Measurements from ENCODE around the gene TCP11L1.
"Not testable (repeated sequence)": the region's sequence is repeated elsewhere in the genome, so short reads cannot be mapped to it uniquely, and the experiment has no call there.

Gene TCP11L1

DNA sequence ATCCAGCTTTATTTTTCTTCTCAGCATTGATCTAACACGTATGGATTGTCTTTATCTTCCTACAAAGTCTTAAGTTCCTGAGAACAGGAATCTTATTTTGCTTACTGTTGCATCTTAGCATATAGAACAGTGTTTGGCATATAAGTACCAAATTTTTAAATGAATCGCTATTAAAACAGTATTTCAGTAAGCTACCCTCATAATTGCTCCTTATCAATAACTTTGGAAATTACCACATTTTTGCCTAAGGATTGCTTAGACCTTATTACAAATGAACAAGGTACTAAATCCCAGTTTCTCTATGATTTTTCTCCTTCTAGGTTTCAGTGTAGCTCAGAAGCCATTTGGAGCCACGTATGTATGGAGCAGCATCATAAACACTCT, 14.0 kb upstream of the TCP11L1 start:
- no peak overlapping the region for H3K27ac Mint-ChIP-seq
- H3K4me3 Mint-ChIP-seq, result no peak overlapping the region
- no peaks in the 10 kb centered on the region for H3K9me3 Mint-ChIP-seq
- TF ChIP-seq, protein P1, sequence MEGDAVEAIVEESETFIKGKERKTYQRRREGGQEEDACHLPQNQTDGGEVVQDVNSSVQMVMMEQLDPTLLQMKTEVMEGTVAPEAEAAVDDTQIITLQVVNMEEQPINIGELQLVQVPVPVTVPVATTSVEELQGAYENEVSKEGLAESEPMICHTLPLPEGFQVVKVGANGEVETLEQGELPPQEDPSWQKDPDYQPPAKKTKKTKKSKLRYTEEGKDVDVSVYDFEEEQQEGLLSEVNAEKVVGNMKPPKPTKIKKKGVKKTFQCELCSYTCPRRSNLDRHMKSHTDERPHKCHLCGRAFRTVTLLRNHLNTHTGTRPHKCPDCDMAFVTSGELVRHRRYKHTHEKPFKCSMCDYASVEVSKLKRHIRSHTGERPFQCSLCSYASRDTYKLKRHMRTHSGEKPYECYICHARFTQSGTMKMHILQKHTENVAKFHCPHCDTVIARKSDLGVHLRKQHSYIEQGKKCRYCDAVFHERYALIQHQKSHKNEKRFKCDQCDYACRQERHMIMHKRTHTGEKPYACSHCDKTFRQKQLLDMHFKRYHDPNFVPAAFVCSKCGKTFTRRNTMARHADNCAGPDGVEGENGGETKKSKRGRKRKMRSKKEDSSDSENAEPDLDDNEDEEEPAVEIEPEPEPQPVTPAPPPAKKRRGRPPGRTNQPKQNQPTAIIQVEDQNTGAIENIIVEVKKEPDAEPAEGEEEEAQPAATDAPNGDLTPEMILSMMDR (IDR thresholded peaks at IDR 0.05), result no peak
- no peak for DNase-seq
- peaks cover 4% of the 10 kb centered on the region for H3K36me3 Mint-ChIP-seq (ENCODE audit: low read depth)
- H3K4me1 Mint-ChIP-seq, result peaks cover 6% of the 10 kb centered on the region
- H3K27me3 Mint-ChIP-seq (ENCODE audit: low read depth, poor library complexity), result peaks cover 3% of the 10 kb centered on the region

DNA sequence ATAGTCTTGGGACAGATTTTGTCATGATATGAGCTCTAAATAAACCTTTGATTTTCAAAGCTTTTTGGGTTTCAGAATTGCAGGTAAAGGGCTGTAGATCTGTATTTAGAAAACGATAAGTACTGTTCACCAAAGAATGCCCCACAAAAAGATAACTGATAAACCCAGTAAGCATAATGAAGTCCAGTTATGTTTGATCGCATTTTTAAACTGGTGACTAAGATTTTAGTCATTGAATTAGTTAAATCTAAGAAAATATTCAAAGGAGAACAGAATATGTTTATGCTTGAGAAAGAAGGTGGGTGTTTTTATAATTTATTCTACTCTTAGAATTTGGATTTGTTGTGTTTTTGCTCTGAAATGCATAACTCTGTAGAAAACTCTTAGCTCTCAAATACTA, 12.1 kb upstream of the TCP11L1 start:
- Mint-ChIP-seq H3K27me3 (ENCODE audit: low read depth, poor library complexity) (peaks cover 3% of the 10 kb centered on the region), H3K27ac (no peak overlapping the region), H3K9me3 (no peaks in the 10 kb centered on the region), H3K4me1 (peaks cover 6% of the 10 kb centered on the region), H3K4me3 (no peak overlapping the region), H3K36me3 (ENCODE audit: low read depth) (peaks cover 18% of the 10 kb centered on the region)
- no peak for DNase-seq
- TF ChIP-seq, protein P1 (IDR thresholded peaks at IDR 0.05), result no peak

DNA sequence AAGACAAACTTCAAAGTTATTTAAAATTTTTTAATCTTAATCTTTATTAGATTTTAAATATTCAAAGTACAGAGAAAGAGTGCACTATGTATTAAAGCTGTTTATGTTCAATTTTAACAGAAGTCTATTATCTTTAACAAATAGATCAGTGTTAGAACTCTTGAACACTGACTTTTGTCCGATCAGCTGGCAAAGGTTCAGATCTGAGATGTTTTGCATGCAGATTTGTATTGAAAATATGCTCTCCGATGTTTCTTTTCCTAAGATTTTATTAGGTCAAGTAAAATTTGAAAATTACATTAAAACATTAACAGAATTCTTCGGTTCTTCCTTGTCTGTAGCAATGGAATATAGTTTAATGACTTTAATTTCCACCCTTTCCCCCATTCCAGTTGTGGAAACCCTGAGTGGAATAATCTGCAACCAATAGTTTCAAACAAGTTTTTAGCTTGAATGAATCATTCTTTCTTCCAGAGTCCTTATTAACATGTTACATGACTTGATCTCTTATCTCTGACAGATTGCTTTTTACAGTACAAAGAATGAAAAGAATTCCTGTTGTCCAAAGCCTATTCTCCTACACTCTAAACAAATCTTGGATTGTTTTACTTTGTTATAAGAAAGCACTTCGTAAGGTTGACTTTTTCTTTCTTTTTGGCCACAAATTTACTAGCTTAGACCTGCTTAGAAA, 11.4 kb upstream of the TCP11L1 start:
- TF ChIP-seq, protein P1 (IDR thresholded peaks at IDR 0.05), result no peak
- Mint-ChIP-seq H3K36me3 (ENCODE audit: low read depth) (peaks cover 22% of the 10 kb centered on the region), H3K27ac (no peak overlapping the region)

DNA sequence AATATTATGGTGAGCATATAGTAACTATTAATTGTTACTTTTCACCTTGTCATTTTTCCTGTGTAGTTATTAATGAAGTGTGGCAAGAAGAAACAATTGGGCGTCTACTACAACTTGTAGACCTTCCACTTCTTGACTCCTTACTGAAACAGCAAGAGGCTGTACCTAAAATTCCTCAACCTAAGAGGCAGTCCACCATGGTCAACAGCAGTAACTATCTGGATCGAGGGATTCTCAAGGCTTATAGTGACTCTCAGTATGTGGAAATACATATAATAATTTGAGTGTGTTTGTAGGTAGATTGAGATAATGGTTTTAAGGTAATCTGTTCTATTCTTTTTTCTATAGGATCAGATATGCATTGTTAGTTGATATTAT, 10.8 kb upstream of the TCP11L1 start:
- H3K36me3 Mint-ChIP-seq (ENCODE audit: low read depth), result peaks cover 25% of the 10 kb centered on the region
- peaks cover 6% of the 10 kb centered on the region for H3K4me1 Mint-ChIP-seq
- no peak overlapping the region for H3K27ac Mint-ChIP-seq
- TF ChIP-seq, protein P1 (IDR thresholded peaks at IDR 0.05), result no peak
- no peak overlapping the region for H3K4me3 Mint-ChIP-seq
- peaks cover 3% of the 10 kb centered on the region for H3K27me3 Mint-ChIP-seq (ENCODE audit: low read depth, poor library complexity)
- DNase-seq, result no peak
- H3K9me3 Mint-ChIP-seq, result no peaks in the 10 kb centered on the region

More for the DNA sequence above, 11.4 kb upstream of the TCP11L1 start:
- H3K9me3 Mint-ChIP-seq, result no peaks in the 10 kb centered on the region
- peaks cover 3% of the 10 kb centered on the region for H3K27me3 Mint-ChIP-seq (ENCODE audit: low read depth, poor library complexity)
- peaks cover 6% of the 10 kb centered on the region for H3K4me1 Mint-ChIP-seq
- no peak overlapping the region for H3K4me3 Mint-ChIP-seq
- no peak for DNase-seq

DNA sequence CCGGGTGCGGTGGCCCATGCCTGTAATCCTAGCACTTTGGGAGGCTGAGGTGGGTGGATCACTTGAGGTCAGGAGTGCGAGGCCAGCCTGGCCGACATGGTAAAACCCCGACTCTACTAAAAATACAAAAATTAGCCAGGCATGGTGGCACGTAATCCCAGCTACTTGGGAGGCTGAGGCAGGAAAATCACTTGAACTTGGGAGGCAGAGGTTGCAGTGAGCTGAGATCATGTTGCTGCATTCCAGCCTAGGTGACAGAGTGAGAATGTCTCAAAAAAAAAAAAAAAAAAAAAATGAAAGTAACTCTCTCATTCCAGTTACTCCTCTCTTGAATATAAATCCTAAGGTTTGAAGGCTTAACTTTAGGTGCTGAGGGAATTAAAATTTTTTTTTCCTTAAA, 10.2 kb upstream of the TCP11L1 start:
- not testable (repeated sequence) for H3K9me3 Mint-ChIP-seq; DNase-seq; H3K4me3 Mint-ChIP-seq; H3K27ac Mint-ChIP-seq; H3K27me3 Mint-ChIP-seq (ENCODE audit: low read depth, poor library complexity); H3K4me1 Mint-ChIP-seq
- H3K36me3 Mint-ChIP-seq (ENCODE audit: low read depth), result peaks cover 25% of the 10 kb centered on the region

DNA sequence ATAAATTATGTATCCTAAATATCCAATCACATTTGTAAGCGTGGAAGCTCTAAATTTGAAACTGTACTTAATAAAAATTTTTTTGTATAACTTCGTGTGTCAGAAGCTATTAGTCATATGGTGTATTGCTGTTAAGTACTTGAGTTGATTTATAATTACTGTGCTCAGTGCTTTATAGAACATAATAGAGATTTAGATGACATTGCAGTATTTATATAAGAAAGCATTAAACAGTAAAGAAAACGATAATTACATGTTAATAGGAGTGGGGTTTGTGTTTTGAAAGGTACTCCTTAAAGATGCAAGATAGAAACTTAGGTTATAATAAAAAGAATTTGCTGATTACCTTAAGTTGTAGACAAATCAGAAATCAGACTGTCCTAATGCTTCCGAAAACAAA, 5.9 kb upstream of the TCP11L1 start:
- H3K9me3 Mint-ChIP-seq, result no peaks in the 10 kb centered on the region
- no peak overlapping the region for H3K4me3 Mint-ChIP-seq
- DNase-seq, result no peak
- H3K27ac Mint-ChIP-seq, result no peak overlapping the region
- H3K4me1 Mint-ChIP-seq, result no peaks in the 10 kb centered on the region
- peaks cover 30% of the 10 kb centered on the region for H3K36me3 Mint-ChIP-seq (ENCODE audit: low read depth)
- TF ChIP-seq, protein P1 (IDR thresholded peaks at IDR 0.05), result no peak
- no peaks in the 10 kb centered on the region for H3K27me3 Mint-ChIP-seq (ENCODE audit: low read depth, poor library complexity)
